ENCODE measurements around the gene MTMR6. TPM values are rescaled to one million over a fixed set of nuclear protein-coding genes. Genes with fewer than 3 reads are reported as not detected.

The MTMR6 gene
- total RNA-seq, 6 experiments from 2014 or later: 23.5 to 31.0 (median 28.4) TPM

DNA sequence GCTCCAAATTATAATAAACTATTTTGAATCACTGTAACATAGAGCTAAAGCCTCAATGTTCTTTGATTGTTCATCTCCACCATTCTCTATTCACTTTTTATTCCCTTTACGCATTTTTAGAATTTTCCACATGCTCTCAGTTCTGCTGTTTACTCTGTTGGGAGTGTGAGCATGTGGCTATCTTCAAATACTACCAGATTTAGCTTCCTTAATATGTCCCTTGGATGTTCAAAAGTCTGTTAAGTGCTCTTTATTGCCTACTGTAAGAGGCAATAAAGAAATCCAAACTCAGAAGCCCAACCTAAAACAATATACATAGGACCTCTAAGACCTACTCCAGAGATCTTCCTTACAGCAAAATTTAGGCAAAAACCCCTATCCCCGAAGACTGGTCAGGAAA lies 34.5 kb downstream of the MTMR6 start:
- Mint-ChIP-seq H3K4me3 (no peak overlapping the region), H3K9me3 (no peaks in the 10 kb centered on the region), H3K27ac (no peak overlapping the region), H3K4me1 (ENCODE audit: low read depth) (peaks cover 24% of the 10 kb centered on the region; the same call in 1 of the 2 replicates), H3K27me3 (ENCODE audit: insufficient read depth) (peaks cover 4% of the 10 kb centered on the region; the same call in 1 of the 2 replicates), H3K36me3 (ENCODE audit: low read depth) (peaks cover 24% of the 10 kb centered on the region)
- TF ChIP-seq, protein P1, sequence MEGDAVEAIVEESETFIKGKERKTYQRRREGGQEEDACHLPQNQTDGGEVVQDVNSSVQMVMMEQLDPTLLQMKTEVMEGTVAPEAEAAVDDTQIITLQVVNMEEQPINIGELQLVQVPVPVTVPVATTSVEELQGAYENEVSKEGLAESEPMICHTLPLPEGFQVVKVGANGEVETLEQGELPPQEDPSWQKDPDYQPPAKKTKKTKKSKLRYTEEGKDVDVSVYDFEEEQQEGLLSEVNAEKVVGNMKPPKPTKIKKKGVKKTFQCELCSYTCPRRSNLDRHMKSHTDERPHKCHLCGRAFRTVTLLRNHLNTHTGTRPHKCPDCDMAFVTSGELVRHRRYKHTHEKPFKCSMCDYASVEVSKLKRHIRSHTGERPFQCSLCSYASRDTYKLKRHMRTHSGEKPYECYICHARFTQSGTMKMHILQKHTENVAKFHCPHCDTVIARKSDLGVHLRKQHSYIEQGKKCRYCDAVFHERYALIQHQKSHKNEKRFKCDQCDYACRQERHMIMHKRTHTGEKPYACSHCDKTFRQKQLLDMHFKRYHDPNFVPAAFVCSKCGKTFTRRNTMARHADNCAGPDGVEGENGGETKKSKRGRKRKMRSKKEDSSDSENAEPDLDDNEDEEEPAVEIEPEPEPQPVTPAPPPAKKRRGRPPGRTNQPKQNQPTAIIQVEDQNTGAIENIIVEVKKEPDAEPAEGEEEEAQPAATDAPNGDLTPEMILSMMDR (IDR thresholded peaks at IDR 0.05): no peak
- no peak for DNase-seq

DNA sequence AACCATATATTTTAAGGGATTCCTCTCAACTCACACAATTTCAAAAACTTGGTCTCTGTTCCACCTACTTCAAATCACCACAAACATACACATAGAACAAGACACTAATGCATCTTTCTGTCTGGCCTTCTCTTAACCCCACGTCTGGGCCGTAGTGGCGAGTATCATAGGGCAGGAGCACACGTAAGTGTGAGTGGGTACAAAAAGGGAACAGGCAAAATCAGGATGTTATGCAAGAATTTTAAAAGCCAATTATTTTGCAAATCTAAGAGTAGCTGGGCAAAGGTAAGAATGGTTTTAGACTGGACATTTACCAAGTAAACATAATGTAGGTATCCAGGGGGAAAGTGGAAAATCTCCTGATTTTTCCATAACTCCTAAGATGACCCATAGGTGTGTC lies 35.1 kb downstream of the MTMR6 start:
- DNase-seq: no peak
- H3K4me1 Mint-ChIP-seq (ENCODE audit: low read depth): peaks cover 24% of the 10 kb centered on the region; the same call in 1 of the 2 replicates
- H3K36me3 Mint-ChIP-seq (ENCODE audit: low read depth): peaks cover 19% of the 10 kb centered on the region
- H3K27me3 Mint-ChIP-seq (ENCODE audit: insufficient read depth): peaks cover 4% of the 10 kb centered on the region; the same call in 1 of the 2 replicates
- H3K4me3 Mint-ChIP-seq: no peak overlapping the region
- TF ChIP-seq, protein P1 (IDR thresholded peaks at IDR 0.05): no peak
- no peak overlapping the region for H3K27ac Mint-ChIP-seq
- no peaks in the 10 kb centered on the region for H3K9me3 Mint-ChIP-seq

DNA sequence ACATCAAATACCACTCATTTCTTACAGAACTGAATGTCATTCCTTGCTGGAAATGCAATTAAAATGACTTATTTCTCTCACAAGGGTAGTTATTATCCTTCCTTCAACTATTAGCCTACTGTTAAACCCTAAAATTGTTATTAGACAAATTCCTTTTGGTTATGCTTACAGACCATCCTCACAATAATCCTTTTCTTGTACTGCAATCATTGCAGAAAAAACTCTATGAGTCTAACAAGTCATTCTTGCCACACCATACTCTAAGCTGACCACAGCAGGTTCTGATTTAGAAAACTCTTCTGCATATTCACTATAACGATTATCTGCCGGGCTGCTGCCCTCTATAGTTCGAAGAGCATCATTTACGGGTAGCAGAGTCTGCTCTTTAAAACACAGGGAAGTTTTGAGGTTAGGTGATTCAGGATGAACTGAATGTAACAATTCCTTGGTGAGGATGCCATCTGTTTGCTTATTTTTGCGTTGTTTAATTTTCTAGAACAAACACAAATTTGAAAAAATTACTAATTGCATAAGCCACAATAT lies 38.2 kb downstream of the MTMR6 start:
- H3K36me3 Mint-ChIP-seq (ENCODE audit: low read depth): peaks cover 24% of the 10 kb centered on the region
- no peak overlapping the region for H3K4me3 Mint-ChIP-seq
- peak; percentile 60 for DNase-seq
- no peaks in the 10 kb centered on the region for H3K9me3 Mint-ChIP-seq
- peaks cover 7% of the 10 kb centered on the region; the same call in 1 of the 2 replicates for H3K4me1 Mint-ChIP-seq (ENCODE audit: low read depth)
- no peaks in the 10 kb centered on the region for H3K27me3 Mint-ChIP-seq (ENCODE audit: insufficient read depth)
- TF ChIP-seq, protein P1 (IDR thresholded peaks at IDR 0.05): peak; percentile 67
- H3K27ac Mint-ChIP-seq: peak overlapping the region; percentile 30; the same call in 1 of the 2 replicates

DNA sequence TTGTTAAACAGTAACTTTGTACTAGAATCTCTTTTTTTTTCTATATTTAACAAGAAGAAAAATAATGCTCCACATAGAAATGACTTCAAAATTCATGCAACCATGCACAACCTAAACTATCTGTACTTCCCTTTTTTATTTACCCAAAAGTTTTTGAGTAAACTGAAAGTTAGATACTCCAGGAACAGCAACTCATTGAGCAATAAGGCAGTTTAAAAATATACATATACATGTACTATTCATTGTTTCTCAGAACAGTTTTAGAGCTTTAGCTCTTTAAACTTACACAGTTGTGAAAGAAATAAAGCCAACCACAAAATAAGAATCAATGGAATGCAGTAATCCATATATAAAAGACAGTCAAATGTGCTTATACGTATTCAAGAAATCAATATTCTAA lies 39.2 kb downstream of the MTMR6 start:
- Mint-ChIP-seq H3K36me3 (ENCODE audit: low read depth) (peaks cover 23% of the 10 kb centered on the region), H3K4me1 (ENCODE audit: low read depth) (no peaks in the 10 kb centered on the region), H3K27ac (no peak overlapping the region), H3K9me3 (no peaks in the 10 kb centered on the region), H3K4me3 (no peak overlapping the region), H3K27me3 (ENCODE audit: insufficient read depth) (no peaks in the 10 kb centered on the region)
- no peak for DNase-seq
- TF ChIP-seq, protein P1 (IDR thresholded peaks at IDR 0.05): no peak

DNA sequence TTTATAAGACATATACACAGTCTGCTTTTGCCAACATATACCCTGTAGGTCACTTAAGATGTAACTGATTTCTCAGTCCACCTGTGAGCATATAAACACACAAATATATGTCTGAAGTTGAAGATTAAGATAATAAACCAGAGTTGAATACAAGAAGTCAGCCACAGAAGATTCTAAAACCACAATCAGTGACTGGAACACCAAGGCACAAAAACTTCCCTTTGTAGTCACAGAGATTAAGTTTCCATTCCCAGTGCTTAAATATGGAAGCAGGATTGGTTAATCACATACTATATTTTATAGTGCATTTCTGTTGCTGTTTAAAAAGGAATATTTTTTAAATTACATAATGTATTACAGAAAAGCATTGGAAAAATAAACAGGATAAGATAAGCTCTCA lies 39.9 kb downstream of the MTMR6 start:
- no peaks in the 10 kb centered on the region for H3K9me3 Mint-ChIP-seq
- peaks cover 23% of the 10 kb centered on the region for H3K36me3 Mint-ChIP-seq (ENCODE audit: low read depth)
- TF ChIP-seq, protein P1 (IDR thresholded peaks at IDR 0.05): no peak
- no peaks in the 10 kb centered on the region for H3K27me3 Mint-ChIP-seq (ENCODE audit: insufficient read depth)
- no peak for DNase-seq
- H3K4me1 Mint-ChIP-seq (ENCODE audit: low read depth): no peaks in the 10 kb centered on the region
- no peak overlapping the region for H3K4me3 Mint-ChIP-seq
- H3K27ac Mint-ChIP-seq: no peak overlapping the region
